Caco-2 (cell line): ENCODE data around the gene SLC4A7. TPM values are rescaled to one million over a fixed set of nuclear protein-coding genes. Genes with fewer than 3 reads are reported as not detected.

ENCODE experiments used
- BruUV-seq: library from RNA; stranded (reverse); fragments of 400-500 nt; replicated peaks from 2 replicates; lab custom pipeline; 2021; lab: Mats Ljungman, UMichigan
- CTCF ChIA-PET: fragments of 300-600 bp; sonication (Branson Sonifier 250); formaldehyde crosslinking; loops from one replicate; lab custom pipeline; 2022; ENCODE audit warnings: antibody characterized with exemption; lab: Charles Lee
- POLR2A ChIA-PET: fragments of 300-600 bp; sonication (Branson Sonifier 250); formaldehyde crosslinking; loops from one replicate; lab custom pipeline; 2022; ENCODE audit warnings: antibody characterized with exemption; lab: Charles Lee
- DNase-seq, 2 experiments: peaks; one replicate each; pipeline versions ENCODE4 v3.0.0 to v3.0.0-alpha.2; 2020 to 2022
- H3K27me3 ChIP-seq: replicated peaks from 2 replicates; pipeline ENCODE4 v1.6.0; 2011; ENCODE audit warnings: low read length; ENCODE audit not compliant: control insufficient read depth, insufficient read depth
- H3K36me3 ChIP-seq: 2 replicates; pipeline ENCODE4 v1.5.1; 2011; ENCODE audit warnings: low read length; ENCODE audit not compliant: control insufficient read depth, insufficient read depth
- H3K4me1 ChIP-seq: fragments of 250-450 bp; sonication (Bioruptor Pico); 2 replicates; pipeline ENCODE4 v1.5.1; 2020; ENCODE audit warnings: mild to moderate bottlenecking
- H3K4me3 ChIP-seq: 2 replicates; pipeline ENCODE4 v1.5.1; 2011; ENCODE audit warnings: low read depth, mild to moderate bottlenecking, control low read depth, low read length
- H3K9me3 ChIP-seq: fragments of 250-450 bp; sonication (Bioruptor Pico); 2 replicates; pipeline ENCODE4 v1.5.1; 2020; ENCODE audit warnings: mild to moderate bottlenecking, moderate library complexity
- H3K27ac Mint-ChIP-seq: one replicate; pipeline ENCODE4 v1.8.0; 2022; ENCODE audit warnings: mixed read lengths; ENCODE audit not compliant: unreplicated experiment
- H3K27me3 Mint-ChIP-seq: one replicate; pipeline ENCODE4 v1.8.0; 2022; ENCODE audit warnings: mixed read lengths; ENCODE audit not compliant: insufficient read depth, unreplicated experiment
- H3K36me3 Mint-ChIP-seq: one replicate; pipeline ENCODE4 v1.8.0; 2022; ENCODE audit warnings: mild to moderate bottlenecking, mixed read lengths; ENCODE audit not compliant: insufficient read depth, unreplicated experiment
- H3K4me1 Mint-ChIP-seq: one replicate; pipeline ENCODE4 v1.8.0; 2022; ENCODE audit warnings: low read depth, mixed read lengths; ENCODE audit not compliant: unreplicated experiment
- H3K4me3 Mint-ChIP-seq: one replicate; pipeline ENCODE4 v1.8.0; 2022; ENCODE audit warnings: mild to moderate bottlenecking, moderate library complexity, mixed read lengths; ENCODE audit not compliant: unreplicated experiment
- H3K9me3 Mint-ChIP-seq: one replicate; pipeline ENCODE4 v1.8.0; 2022; ENCODE audit warnings: mixed read lengths; ENCODE audit not compliant: unreplicated experiment
- CTCF ChIP-seq, 2 experiments: fragments of 200-600 bp in 1 of 2; IDR thresholded peaks; 1 replicate in 1 of 2; 2 replicates in 1 of 2; pipeline versions ENCODE4 v1.5.1 to v1.8.0; 2011 to 2022; ENCODE audit warnings: antibody characterized with exemption in 1 of 2, control low read depth in 1 of 2, inconsistent platforms in 1 of 2, low read depth in 1 of 2, low read length in 1 of 2, mild to moderate bottlenecking in 1 of 2, moderate library complexity in 1 of 2; ENCODE audit not compliant: insufficient read depth in 1 of 2, severe bottlenecking in 1 of 2, unreplicated experiment in 1 of 2
- intact Hi-C: fragments of 100-400 bp; cut with micrococcal nuclease; formaldehyde crosslinking; loops from one replicate; pipeline ENCODE4 v1.10.0; 2022; ENCODE audit not compliant: unreplicated experiment
- total RNA-seq: library from RNA; stranded (reverse); gene quantifications from 2 replicates; pipeline ENCODE4 v1.2.3, GENCODE V29; 2022

Gene SLC4A7
- total RNA-seq, 1 experiment from 2014 or later: 14.9 TPM

- ChIA-PET CTCF (no interaction called here), POLR2A (no interaction called here)
- Mint-ChIP-seq H3K27ac (no peak overlapping the region), H3K4me1 (no peaks in the 10 kb centered on the region), H3K36me3 (no peaks in the 10 kb centered on the region), H3K27me3 (no peaks in the 10 kb centered on the region), H3K9me3 (no peaks in the 10 kb centered on the region), H3K4me3 (no peak overlapping the region)
- H3K4me3 ChIP-seq: no peak overlapping the region
- H3K9me3 ChIP-seq: no peaks in the 10 kb centered on the region
- TF ChIP-seq CTCF (IDR thresholded peaks at IDR 0.05; ENCODE audit: insufficient read depth in 1 of 2, low read depth in 1 of 2, low read length in 1 of 2, severe bottlenecking in 1 of 2, unreplicated experiment in 1 of 2): no peak
- H3K4me1 ChIP-seq: no peaks in the 10 kb centered on the region
- H3K27me3 ChIP-seq: no peaks in the 10 kb centered on the region
- no peak for DNase-seq
- intact Hi-C loops: no loop called here
- no peaks in the 10 kb centered on the region for H3K36me3 ChIP-seq
- no TSS peak for BruUV-seq
Observed at GRCh38 chr3:27511724-27512422, 27.7 kb upstream of the SLC4A7 start.

- Mint-ChIP-seq H3K27ac (no peak overlapping the region), H3K36me3 (no peaks in the 10 kb centered on the region), H3K9me3 (no peaks in the 10 kb centered on the region), H3K4me3 (no peak overlapping the region), H3K4me1 (peaks cover 8% of the 10 kb centered on the region), H3K27me3 (no peaks in the 10 kb centered on the region)
- BruUV-seq: no TSS peak
- DNase-seq: no peak
- Histone ChIP-seq H3K4me1 (no peaks in the 10 kb centered on the region), H3K4me3 (no peak overlapping the region), H3K36me3 (no peaks in the 10 kb centered on the region), H3K27me3 (no peaks in the 10 kb centered on the region), H3K9me3 (no peaks in the 10 kb centered on the region)
- ChIA-PET POLR2A (no interaction called here), CTCF (no interaction called here)
- intact Hi-C loops: no loop called here
- TF ChIP-seq CTCF (IDR thresholded peaks at IDR 0.05; ENCODE audit: insufficient read depth in 1 of 2, low read depth in 1 of 2, low read length in 1 of 2, severe bottlenecking in 1 of 2, unreplicated experiment in 1 of 2): no peak
Observed at GRCh38 chr3:27509376-27509775, 25.2 kb upstream of the SLC4A7 start.

GRCh38 chr3:27508424-27508823, 24.2 kb upstream of the SLC4A7 start:
- Mint-ChIP-seq H3K4me3 (no peak overlapping the region), H3K4me1 (peaks cover 8% of the 10 kb centered on the region), H3K27ac (no peak overlapping the region), H3K27me3 (no peaks in the 10 kb centered on the region), H3K36me3 (no peaks in the 10 kb centered on the region), H3K9me3 (no peaks in the 10 kb centered on the region)
- no peaks in the 10 kb centered on the region for H3K36me3 ChIP-seq
- H3K9me3 ChIP-seq: no peaks in the 10 kb centered on the region
- POLR2A ChIA-PET: no interaction called here
- no peaks in the 10 kb centered on the region for H3K4me1 ChIP-seq
- H3K4me3 ChIP-seq: no peak overlapping the region
- intact Hi-C loops: no loop called here
- CTCF ChIA-PET: interaction anchor here (1.0 kb wide), 1 partner anchor 25 kb away, joined by 3 read pairs; no protein-coding TSS in a partner anchor
- TF ChIP-seq CTCF (IDR thresholded peaks at IDR 0.05; ENCODE audit: insufficient read depth in 1 of 2, low read depth in 1 of 2, low read length in 1 of 2, severe bottlenecking in 1 of 2, unreplicated experiment in 1 of 2): no peak
- no peaks in the 10 kb centered on the region for H3K27me3 ChIP-seq
- DNase-seq: no peak
- no TSS peak for BruUV-seq
